K562 (cell line): ENCODE results near the gene CEP295NL. TPM values are rescaled to one million over a fixed set of nuclear protein-coding genes. Genes with fewer than 3 reads are reported as not detected.

Experiments used
- ATAC-seq: fragments of 200-7000 bp; cut with Tn5 transposase; 3 replicates; pipeline ENCODE4 v1.9.1; 2020; ENCODE audit warnings: moderate library complexity
- BruUV-seq: library from RNA; stranded (reverse); fragments of 400-500 nt; replicated peaks from 2 replicates; lab custom pipeline; 2021; lab: Mats Ljungman, UMichigan
- CTCF ChIA-PET: fragments of 300-600 bp; formaldehyde crosslinking; extraction: SDS; loops from one replicate; lab custom pipeline; 2021; ENCODE audit warnings: low intra/inter-chr PET ratio; lab: Yijun Ruan, JAX
- POLR2A ChIA-PET: fragments of 300-600, 350-650 bp; sonication (Branson Sonifier 250); formaldehyde crosslinking; extraction: SDS; loops from one replicate; lab custom pipeline; 2021; ENCODE audit warnings: antibody characterized with exemption, inconsistent platforms; lab: Yijun Ruan, JAX
- DNase-seq, 4 experiments: peaks; one replicate each; pipeline versions ENCODE4 v3.0.0 to v3.0.0-alpha.2; 2011 to 2018; ENCODE audit warnings: low spot score in 3 of 4, mixed read lengths in 3 of 4; ENCODE audit errors: extremely low read depth in 1 of 4
- FAIRE-seq: peaks from 2 replicates; lab custom pipeline; 2011; peaks lifted over from hg19 to GRCh38; lab: Jason Lieb, UNC
- H2AFZ ChIP-seq: 2 replicates; pipeline ENCODE4 v1.6.0; 2011; ENCODE audit warnings: low read depth, low read length, control low read depth, inconsistent platforms
- H3K27ac ChIP-seq: fragments of 200-600 bp; 3 replicates; pipeline ENCODE4 v1.8.0; 2011; ENCODE audit warnings: low read depth, mild to moderate bottlenecking, control low read depth, inconsistent platforms, low read length, moderate library complexity, mixed read lengths; ENCODE audit errors: extremely low read depth
- H3K27me3 ChIP-seq, 2 experiments: fragments of 300-600 bp in 1 of 2; 2 replicates in 1 of 2; 3 replicates in 1 of 2; pipeline versions ENCODE4 v1.6.0 to v1.8.0; 2011; ENCODE audit warnings: inconsistent platforms in 2 of 2, low read length in 2 of 2, mild to moderate bottlenecking in 1 of 2, mixed read lengths in 1 of 2, moderate library complexity in 1 of 2; ENCODE audit not compliant: control insufficient read depth in 2 of 2, insufficient read depth in 2 of 2
- H3K36me3 ChIP-seq: fragments of 300-600 bp; 3 replicates; pipeline ENCODE4 v1.8.0; 2011; ENCODE audit warnings: mild to moderate bottlenecking, low read length, inconsistent platforms; ENCODE audit not compliant: control insufficient read depth, insufficient read depth
- H3K4me1 ChIP-seq, 2 experiments: fragments of 200-600 bp in 1 of 2; replicated peaks in 1 of 2; 2 replicates in 1 of 2; 3 replicates in 1 of 2; pipeline versions ENCODE4 v1.5.1 to v1.8.0; 2011; ENCODE audit warnings: inconsistent platforms in 2 of 2, low read length in 2 of 2, mild to moderate bottlenecking in 1 of 2, mixed read lengths in 1 of 2, moderate library complexity in 1 of 2; ENCODE audit not compliant: control insufficient read depth in 2 of 2, insufficient read depth in 2 of 2
- H3K4me2 ChIP-seq: 2 replicates; pipeline ENCODE4 v1.6.1; 2011; ENCODE audit warnings: low read length, control low read depth, inconsistent platforms, mixed read lengths; ENCODE audit not compliant: insufficient read depth
- H3K4me3 ChIP-seq: fragments of 200-600 bp; sonication (generic), shearing (Covaris generic); 2 replicates; pipeline ENCODE4 v1.5.1; 2016; ENCODE audit warnings: control low read depth, inconsistent platforms
- H3K79me2 ChIP-seq: fragments of 200-600 bp; 3 replicates; pipeline ENCODE4 v1.8.0; 2011; ENCODE audit warnings: low read length, inconsistent platforms; ENCODE audit not compliant: control insufficient read depth, insufficient read depth
- H3K9ac ChIP-seq, 2 experiments: 2 replicates each; pipeline versions ENCODE4 v1.6.0 to v1.6.1; 2011; ENCODE audit warnings: low read depth in 2 of 2, low read length in 2 of 2, control low read depth in 1 of 2, inconsistent platforms in 1 of 2, mild to moderate bottlenecking in 1 of 2, mixed read lengths in 1 of 2; ENCODE audit not compliant: insufficient read depth in 1 of 2
- H3K9me1 ChIP-seq: one replicate; pipeline ENCODE4 v1.6.0; 2011; ENCODE audit warnings: inconsistent platforms, mild to moderate bottlenecking, low read length, moderate library complexity; ENCODE audit not compliant: control insufficient read depth, insufficient read depth
- H3K9me3 ChIP-seq: replicated peaks from 2 replicates; pipeline ENCODE4 v1.5.1; 2011; ENCODE audit warnings: low read depth, low read length, inconsistent platforms; ENCODE audit not compliant: control insufficient read depth, insufficient read depth
- H4K20me1 ChIP-seq: replicated peaks from 2 replicates; pipeline ENCODE4 v1.6.1; 2011; ENCODE audit warnings: low read length, inconsistent platforms, mixed read lengths; ENCODE audit not compliant: control insufficient read depth, insufficient read depth
- CREBBP ChIP-seq: IDR thresholded peaks from one replicate; pipeline ENCODE4 v1.6.1; 2012; ENCODE audit warnings: low read depth, mild to moderate bottlenecking, control low read depth, inconsistent platforms, low read length
- ESRRA ChIP-seq: fragments of 450-650 bp; IDR thresholded peaks from 2 replicates; pipeline ENCODE4 v1.6.1; 2014; ENCODE audit warnings: low read depth, mild to moderate bottlenecking, moderate library complexity, borderline replicate concordance
- ETV1 ChIP-seq: fragments of 450-650 bp; conservative IDR thresholded peaks from 2 replicates; pipeline ENCODE4 v1.6.1; 2016; ENCODE audit warnings: missing genetic modification characterization, control low read depth, low read depth, missing compliant biosample characterization
- FOXA1 ChIP-seq: fragments of 450-650 bp; IDR thresholded peaks from 2 replicates; pipeline ENCODE4 v1.6.1; 2016; ENCODE audit warnings: mild to moderate bottlenecking, borderline replicate concordance
- FOXK1 ChIP-seq: sonication (generic); formaldehyde crosslinking; IDR thresholded peaks from 2 replicates; pipeline ENCODE4 v1.8.0; 2022; ENCODE audit warnings: missing genetic modification reagents, mild to moderate bottlenecking, borderline replicate concordance
- GTF2E2 ChIP-seq: fragments of 200-800 bp; sonication (Bioruptor generic); IDR thresholded peaks from 2 replicates; pipeline ENCODE4 v1.6.1; 2016; ENCODE audit warnings: missing genetic modification characterization, missing compliant biosample characterization
- KDM1A ChIP-seq, 2 experiments: fragments of 450-650 bp; IDR thresholded peaks; 2 replicates each; pipeline ENCODE4 v1.6.1; 2016; ENCODE audit warnings: mild to moderate bottlenecking in 2 of 2
- NCOA2 ChIP-seq, 2 experiments: fragments of 450-650 bp; IDR thresholded peaks; 2 replicates each; pipeline ENCODE4 v1.6.1; 2018; ENCODE audit warnings: mild to moderate bottlenecking in 2 of 2, moderate library complexity in 1 of 2; ENCODE audit not compliant: partially characterized antibody in 2 of 2
- NCOR1 ChIP-seq: fragments of 450-650 bp; IDR thresholded peaks from 2 replicates; pipeline ENCODE4 v1.6.1; 2016; ENCODE audit warnings: mild to moderate bottlenecking, moderate library complexity
- NFYB ChIP-seq: IDR thresholded peaks from 2 replicates; pipeline ENCODE4 v1.6.1; 2011; ENCODE audit warnings: mild to moderate bottlenecking, moderate library complexity; ENCODE audit not compliant: insufficient read length; ENCODE audit errors: extremely low read depth
- PHB2 ChIP-seq: fragments of 450-650 bp; IDR thresholded peaks from 2 replicates; pipeline ENCODE4 v1.6.1; 2017; ENCODE audit warnings: low read depth
- PML ChIP-seq: IDR thresholded peaks from 2 replicates; pipeline ENCODE4 v1.6.1; 2012; ENCODE audit warnings: low read length, inconsistent platforms
- SMARCE1 ChIP-seq: fragments of 450-650 bp; IDR thresholded peaks from 2 replicates; pipeline ENCODE4 v1.7.1; 2016; ENCODE audit warnings: mild to moderate bottlenecking
- STAT5A ChIP-seq: IDR thresholded peaks from 2 replicates; pipeline ENCODE4 v1.6.1; 2012; ENCODE audit warnings: low read length, inconsistent platforms, borderline replicate concordance
- TEAD4 ChIP-seq, 2 experiments: sonication (generic) in 1 of 2; formaldehyde crosslinking in 1 of 2; IDR thresholded peaks; 2 replicates each; pipeline versions ENCODE4 v1.6.1 to v1.8.0; 2012 to 2022; ENCODE audit warnings: borderline replicate concordance in 1 of 2, inconsistent platforms in 1 of 2, low read length in 1 of 2, mild to moderate bottlenecking in 1 of 2, missing genetic modification reagents in 1 of 2
- WGBS: fragments of 100-300 bp; shearing (Covaris generic); methylation state at CpG from one replicate; pipeline ENCODE4 v1.1.6; 2016; ENCODE audit warnings: low coverage, mixed read lengths; ENCODE audit not compliant: insufficient coverage; ENCODE audit errors: missing lambda C conversion rate; 5-methylcytosine and 5-hydroxymethylcytosine counted together
- in situ Hi-C: fragments of 300-500 bp; cut with MboI; formaldehyde crosslinking; loops from 4 replicates; pipeline ENCODE4 v1.15.0; 2018; ENCODE audit warnings: inconsistent platforms, mixed read lengths
- intact Hi-C: fragments of 100-400 bp; cut with micrococcal nuclease; formaldehyde crosslinking; loops from 2 replicates; pipeline ENCODE4 v1.14.2; 2022
- polyA plus RNA-seq, 8 experiments: library from polyadenylated mRNA; depleted of rRNA in 4 of 8; stranded (reverse) in 5 of 8; unstranded in 3 of 8; fragments of >200 nt; fragmentation: Nextera tagmentation in 2 of 8; fragmentation: Illumina TruSeq in 1 of 8; extraction: Ambion mirVana in 2 of 8; extraction: Trizol in 1 of 8; gene quantifications; 2 replicates each; pipeline versions ENCODE4 v1.2.1 to v1.2.3, GENCODE V29; 2011 to 2014; ENCODE audit warnings: inconsistent platforms in 1 of 8, missing spikeins in 1 of 8
- total RNA-seq, 7 experiments: library from RNA; depleted of rRNA in 6 of 7; stranded (reverse); fragments of >200 nt in 6 of 7; fragmentation: Illumina TruSeq in 2 of 7; extraction: Trizol in 2 of 7; gene quantifications; 2 replicates each; pipeline versions ENCODE4 v1.2.1 to v1.2.3, GENCODE V29; 2011 to 2021; ENCODE audit warnings: low replicate concordance in 1 of 7
- TF ChIP-seq, protein P1 (sequence below): fragments of 250-450 bp; sonication (Bioruptor Pico); IDR thresholded peaks from 2 replicates; pipeline ENCODE4 v1.5.0; 2020; ENCODE audit warnings: mild to moderate bottlenecking, borderline replicate concordance
- TF ChIP-seq, protein P2 (sequence below): fragments of 450-650 bp; IDR thresholded peaks from 2 replicates; pipeline ENCODE4 v1.6.1; 2016; ENCODE audit warnings: low read depth, mild to moderate bottlenecking, moderate library complexity
- TF ChIP-seq, protein P3 (sequence below): sonication (generic); formaldehyde crosslinking; IDR thresholded peaks from 2 replicates; pipeline ENCODE4 v1.9.0; 2022; ENCODE audit warnings: mild to moderate bottlenecking, missing genetic modification reagents
- TF ChIP-seq, protein P4 (sequence below): fragments of 250-450 bp; sonication (Bioruptor Pico); IDR thresholded peaks from 2 replicates; pipeline ENCODE4 v1.5.0; 2021

CEP295NL gene
- total and polyA plus RNA-seq, 9 of the 15 experiments (the other 6 are each of a cell fraction or from before 2014, with no cell fraction given), result not detected

DNA sequence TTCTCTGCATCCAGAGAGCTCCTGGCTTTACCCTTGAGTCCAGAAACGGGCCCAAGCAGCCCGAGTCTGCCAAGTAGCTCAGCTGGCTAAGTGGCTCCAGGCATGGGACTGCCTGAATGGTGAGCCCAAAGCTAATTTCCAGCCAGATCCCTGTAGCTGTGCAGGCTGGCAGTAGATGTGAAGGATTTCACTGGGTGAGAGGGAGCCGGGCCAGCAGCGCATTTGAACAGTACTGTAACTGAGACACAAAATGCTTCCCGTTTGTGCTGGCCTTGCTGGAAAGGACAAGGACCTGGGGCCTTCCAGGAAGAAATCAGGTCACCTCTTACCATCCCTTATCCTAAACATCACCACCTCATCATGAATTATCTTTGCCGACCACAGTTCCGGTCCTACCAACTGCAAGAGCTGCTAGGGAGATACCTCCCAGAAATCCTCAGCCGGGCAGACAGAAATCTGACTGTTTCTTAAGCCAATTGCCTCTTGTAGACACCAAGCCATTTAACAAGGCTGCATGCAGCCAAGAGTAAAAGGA is 18.5 kb upstream of the CEP295NL start:
- no peak; the same call in 2 of the 3 replicates for ATAC-seq
- no peak for FAIRE-seq
- intact Hi-C loops (no loop called here), in situ Hi-C loops (no loop called here)
- peaks cover 57 to 80% of the 10 kb centered on the region in 2 experiments for H3K27me3 ChIP-seq
- DNase-seq, result peak in 2 of 4 experiments; percentile 30 to 35
- peaks cover 0 to 22% of the 10 kb centered on the region in 2 experiments; a peak in 2 of 5 replicates for H3K4me1 ChIP-seq
- no peak overlapping the region for H3K27ac ChIP-seq
- H3K9me3 ChIP-seq, result no peaks in the 10 kb centered on the region
- no TSS peak for BruUV-seq
- WGBS, result 2% methylated on average over 8 of the region's 8 CpGs
- H3K9me1 ChIP-seq, result no peaks in the 10 kb centered on the region
- H3K4me2 ChIP-seq, result no peak overlapping the region
- H4K20me1 ChIP-seq, result peaks cover 18% of the 10 kb centered on the region; the same call in 1 of the 2 replicates
- POLR2A ChIA-PET, result interaction anchor here (0.7 to 1.0 kb wide), 2 partner anchors 58 kb away, joined by 3 to 6 read pairs; partner anchors contain the start of gene LGALS3BP
- no peak overlapping the region for H2AFZ ChIP-seq
- no peaks in the 10 kb centered on the region for H3K36me3 ChIP-seq
- CTCF ChIA-PET, result no interaction called here
- no peaks in the 10 kb centered on the region for H3K79me2 ChIP-seq
- 0 out of 4 replicates have a peak overlapping the region, but pooled peaks of 1 of the 2 experiments have one; percentile 26 for H3K9ac ChIP-seq
- no peak overlapping the region for H3K4me3 ChIP-seq
- peak; percentile 39; the same call in 1 of the 2 replicates for TF ChIP-seq ESRRA
- TF ChIP-seq FOXK1 (CRISPR knock-in tag), result no peak
- TF ChIP-seq GTF2E2 (tag), result no peak
- TF ChIP-seq PHB2, result no peak
- no peak for TF ChIP-seq FOXA1
- TF ChIP-seq, protein P1, sequence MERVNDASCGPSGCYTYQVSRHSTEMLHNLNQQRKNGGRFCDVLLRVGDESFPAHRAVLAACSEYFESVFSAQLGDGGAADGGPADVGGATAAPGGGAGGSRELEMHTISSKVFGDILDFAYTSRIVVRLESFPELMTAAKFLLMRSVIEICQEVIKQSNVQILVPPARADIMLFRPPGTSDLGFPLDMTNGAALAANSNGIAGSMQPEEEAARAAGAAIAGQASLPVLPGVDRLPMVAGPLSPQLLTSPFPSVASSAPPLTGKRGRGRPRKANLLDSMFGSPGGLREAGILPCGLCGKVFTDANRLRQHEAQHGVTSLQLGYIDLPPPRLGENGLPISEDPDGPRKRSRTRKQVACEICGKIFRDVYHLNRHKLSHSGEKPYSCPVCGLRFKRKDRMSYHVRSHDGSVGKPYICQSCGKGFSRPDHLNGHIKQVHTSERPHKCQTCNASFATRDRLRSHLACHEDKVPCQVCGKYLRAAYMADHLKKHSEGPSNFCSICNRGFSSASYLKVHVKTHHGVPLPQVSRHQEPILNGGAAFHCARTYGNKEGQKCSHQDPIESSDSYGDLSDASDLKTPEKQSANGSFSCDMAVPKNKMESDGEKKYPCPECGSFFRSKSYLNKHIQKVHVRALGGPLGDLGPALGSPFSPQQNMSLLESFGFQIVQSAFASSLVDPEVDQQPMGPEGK (CRISPR knock-in tag), result no peak
- TF ChIP-seq, protein P2, sequence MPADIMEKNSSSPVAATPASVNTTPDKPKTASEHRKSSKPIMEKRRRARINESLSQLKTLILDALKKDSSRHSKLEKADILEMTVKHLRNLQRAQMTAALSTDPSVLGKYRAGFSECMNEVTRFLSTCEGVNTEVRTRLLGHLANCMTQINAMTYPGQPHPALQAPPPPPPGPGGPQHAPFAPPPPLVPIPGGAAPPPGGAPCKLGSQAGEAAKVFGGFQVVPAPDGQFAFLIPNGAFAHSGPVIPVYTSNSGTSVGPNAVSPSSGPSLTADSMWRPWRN, result peak; percentile 69; the same call in 1 of the 2 replicates
- no peak for TF ChIP-seq NFYB
- TF ChIP-seq CREBBP, result no peak
- TF ChIP-seq, protein P3, sequence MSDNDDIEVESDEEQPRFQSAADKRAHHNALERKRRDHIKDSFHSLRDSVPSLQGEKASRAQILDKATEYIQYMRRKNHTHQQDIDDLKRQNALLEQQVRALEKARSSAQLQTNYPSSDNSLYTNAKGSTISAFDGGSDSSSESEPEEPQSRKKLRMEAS (CRISPR knock-in tag), result no peak
- TF ChIP-seq KDM1A (IDR thresholded peaks at IDR 0.05), result peak; percentile 84 to 89
- TF ChIP-seq TEAD4 (IDR thresholded peaks at IDR 0.05; ENCODE audit: low read length), result peak; percentile 87
- TF ChIP-seq TEAD4 (CRISPR knock-in tag; IDR thresholded peaks at IDR 0.05; ENCODE audit: borderline replicate concordance), result no peak
- TF ChIP-seq NCOR1, result peak; percentile 50; the same call in 1 of the 2 replicates
- TF ChIP-seq SMARCE1, result no peak
- TF ChIP-seq STAT5A, result no peak
- TF ChIP-seq ETV1 (tag), result peak; percentile 78
- no peak for TF ChIP-seq NCOA2 (IDR thresholded peaks at IDR 0.05; ENCODE audit: partially characterized antibody in 2 of 2)
- TF ChIP-seq PML, result peak; percentile 36; the same call in 1 of the 2 replicates
- TF ChIP-seq, protein P4, sequence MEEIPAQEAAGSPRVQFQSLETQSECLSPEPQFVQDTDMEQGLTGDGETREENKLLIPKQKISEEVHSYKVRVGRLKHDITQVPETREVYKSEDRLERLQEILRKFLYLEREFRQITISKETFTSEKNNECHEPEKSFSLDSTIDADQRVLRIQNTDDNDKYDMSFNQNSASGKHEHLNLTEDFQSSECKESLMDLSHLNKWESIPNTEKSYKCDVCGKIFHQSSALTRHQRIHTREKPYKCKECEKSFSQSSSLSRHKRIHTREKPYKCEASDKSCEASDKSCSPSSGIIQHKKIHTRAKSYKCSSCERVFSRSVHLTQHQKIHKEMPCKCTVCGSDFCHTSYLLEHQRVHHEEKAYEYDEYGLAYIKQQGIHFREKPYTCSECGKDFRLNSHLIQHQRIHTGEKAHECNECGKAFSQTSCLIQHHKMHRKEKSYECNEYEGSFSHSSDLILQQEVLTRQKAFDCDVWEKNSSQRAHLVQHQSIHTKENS, result no peak
